ENCODE data around the gene PKNOX1.
"Not testable (repeated sequence)": the region's sequence is repeated elsewhere in the genome, so short reads cannot be mapped to it uniquely, and the experiment has no call there.

Gene PKNOX1

GRCh38 chr21:42986125-42986783 lies 11.9 kb downstream of the PKNOX1 start:
- no peak for DNase-seq

GRCh38 chr21:42988236-42988965 lies 14.0 kb downstream of the PKNOX1 start:
- DNase-seq, result no peak

DNA sequence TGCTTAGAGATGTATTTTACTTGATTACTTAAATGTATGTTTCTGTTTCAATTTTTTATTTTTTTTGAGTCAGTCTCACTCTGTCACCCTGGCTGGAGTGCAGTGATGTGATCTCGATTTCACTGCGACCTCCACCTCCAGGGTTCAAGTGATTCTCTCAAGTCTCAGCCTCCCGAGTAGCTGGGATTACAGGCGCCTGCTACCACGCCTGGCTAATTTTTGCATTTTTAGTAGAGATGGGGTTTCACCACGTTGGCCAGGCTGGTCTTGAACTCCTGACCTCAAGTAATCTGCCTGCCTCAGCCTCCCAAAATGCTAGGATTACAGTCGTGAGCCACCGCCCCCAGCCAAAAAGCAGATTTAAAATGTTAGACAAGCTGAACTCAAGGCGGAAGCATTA lies 15.0 kb downstream of the PKNOX1 start:
- DNase-seq, result not testable (repeated sequence)

- no peak for DNase-seq
These were observed 15.7 kb downstream of the PKNOX1 start for GRCh38 chr21:42989816-42990650.

GRCh38 chr21:42991992-42992740 lies 17.8 kb downstream of the PKNOX1 start:
- DNase-seq, result no peak

DNA sequence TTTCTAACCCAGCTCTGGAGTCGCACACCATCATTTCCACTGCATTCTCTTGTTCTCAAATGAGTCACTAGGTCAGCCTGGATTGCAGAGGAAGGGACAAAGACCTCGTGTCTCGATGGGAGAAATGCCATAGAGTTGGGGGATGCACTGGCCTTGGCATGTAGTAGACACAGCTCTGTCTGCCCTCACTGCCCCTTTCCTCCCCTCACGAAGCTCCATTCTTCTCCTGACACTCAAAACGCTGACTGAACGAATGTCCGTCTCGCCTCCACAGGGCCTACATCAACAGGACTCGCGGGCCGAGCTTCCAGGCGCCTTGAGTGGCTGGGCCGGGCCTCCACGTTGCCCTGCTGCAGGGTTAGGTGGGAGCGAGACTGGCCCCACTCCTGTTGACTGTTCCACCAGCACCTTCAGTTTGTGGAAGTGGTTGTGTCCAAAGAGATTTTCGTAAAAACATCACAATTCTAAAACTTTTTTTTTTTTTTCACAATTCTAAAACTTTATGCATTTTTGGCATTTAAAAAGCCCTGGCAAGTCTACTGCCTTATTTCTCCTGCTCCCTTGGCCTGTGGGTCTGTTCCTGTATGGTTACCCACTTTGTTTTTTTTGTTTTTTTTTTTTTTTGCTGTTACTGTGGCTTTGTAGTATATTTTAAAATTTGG lies 18.8 kb downstream of the PKNOX1 start:
- DNase-seq, result no peak

GRCh38 chr21:42997053-42997452 lies 22.7 kb downstream of the PKNOX1 start:
- DNase-seq, result no peak

- not testable (repeated sequence) for DNase-seq
These were observed 23.6 kb downstream of the PKNOX1 start for GRCh38 chr21:42997983-42998382.

- not testable (repeated sequence) for DNase-seq
These were observed 24.8 kb downstream of the PKNOX1 start for GRCh38 chr21:42999152-42999551.

DNA sequence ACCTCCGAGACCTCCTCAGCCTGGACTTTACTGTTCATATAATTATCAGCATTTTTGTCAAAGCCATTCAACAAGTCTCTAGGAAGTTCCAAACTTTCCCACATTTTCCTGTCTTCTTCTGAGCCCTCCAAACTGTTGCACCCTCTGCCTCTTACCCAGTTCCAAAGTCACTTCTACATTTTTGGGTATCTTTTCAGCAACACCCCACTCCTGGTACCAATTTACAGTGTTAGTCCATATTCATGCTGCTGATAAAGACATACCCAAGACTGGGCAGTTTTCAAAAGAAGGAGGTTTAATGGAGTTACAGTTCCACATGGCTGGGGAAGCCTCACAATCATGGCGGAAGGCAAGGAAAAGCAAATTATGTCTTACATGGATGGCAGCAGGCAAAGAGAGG lies 25.7 kb downstream of the PKNOX1 start:
- not testable (repeated sequence) for DNase-seq

- DNase-seq, result no peak
These were observed 27.0 kb downstream of the PKNOX1 start for GRCh38 chr21:43001316-43001715.

GRCh38 chr21:43004926-43005325 lies 30.6 kb downstream of the PKNOX1 start:
- DNase-seq, result no peak

- no peak for DNase-seq
These were observed 31.3 kb downstream of the PKNOX1 start for GRCh38 chr21:43005635-43006034.

GRCh38 chr21:43006051-43006873 lies 31.9 kb downstream of the PKNOX1 start:
- not testable (repeated sequence) for DNase-seq

GRCh38 chr21:43006874-43007208 lies 32.5 kb downstream of the PKNOX1 start:
- DNase-seq, result no peak

- no peak for DNase-seq
These were observed 38.2 kb downstream of the PKNOX1 start for GRCh38 chr21:43012596-43012995.

DNA sequence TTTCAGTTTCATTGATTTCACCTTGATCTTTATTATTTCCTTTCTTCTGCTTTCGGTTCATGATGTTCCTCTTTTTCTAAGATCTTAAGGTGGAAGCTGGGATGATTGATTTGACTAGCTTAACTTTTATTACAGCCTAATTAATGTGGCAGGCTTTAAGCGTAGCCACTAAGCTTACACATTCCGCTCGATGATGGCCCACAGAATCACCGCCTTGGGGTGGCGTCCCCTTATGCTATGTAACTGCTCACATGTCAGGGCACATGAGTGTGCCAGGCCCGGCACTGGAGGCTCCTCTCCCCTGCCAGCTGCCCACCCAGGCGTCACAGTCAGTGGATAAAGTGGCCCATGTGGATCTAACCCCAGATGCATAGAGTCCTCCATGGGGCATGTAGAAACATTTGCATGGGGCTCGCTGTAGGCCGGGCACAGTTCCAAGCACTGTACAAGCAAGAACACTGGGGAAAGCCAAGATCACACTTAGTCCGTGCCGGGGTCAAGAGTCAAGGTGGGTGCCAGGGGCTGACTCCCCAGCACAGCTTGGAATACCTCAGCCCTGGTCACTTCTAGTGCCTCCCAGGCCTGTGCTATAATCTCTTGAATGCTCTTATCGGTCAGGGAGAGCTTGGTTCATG lies 41.7 kb downstream of the PKNOX1 start:
- DNase-seq, result no peak

DNA sequence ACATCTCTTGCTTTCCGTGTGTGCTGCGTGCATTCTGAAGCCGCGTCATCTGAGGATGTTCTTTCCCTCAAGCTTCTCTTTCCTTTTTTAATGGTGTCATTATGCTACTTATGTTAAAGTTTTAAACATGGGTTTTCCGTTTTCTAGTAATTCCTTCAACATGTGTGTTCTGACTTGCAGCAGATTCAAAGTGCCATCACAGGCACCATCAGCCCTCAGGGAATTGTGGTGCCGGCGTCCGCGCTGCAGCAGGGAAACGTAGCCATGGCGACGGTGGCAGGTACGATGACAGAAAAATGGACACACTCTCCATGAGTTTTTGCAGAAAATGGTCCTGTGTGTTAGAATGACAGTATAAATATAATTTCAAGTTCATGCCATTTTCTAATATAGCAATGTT lies 42.4 kb downstream of the PKNOX1 start:
- no peak for DNase-seq

- no peak for DNase-seq
These were observed 44.2 kb downstream of the PKNOX1 start for GRCh38 chr21:43018519-43018918.

DNA sequence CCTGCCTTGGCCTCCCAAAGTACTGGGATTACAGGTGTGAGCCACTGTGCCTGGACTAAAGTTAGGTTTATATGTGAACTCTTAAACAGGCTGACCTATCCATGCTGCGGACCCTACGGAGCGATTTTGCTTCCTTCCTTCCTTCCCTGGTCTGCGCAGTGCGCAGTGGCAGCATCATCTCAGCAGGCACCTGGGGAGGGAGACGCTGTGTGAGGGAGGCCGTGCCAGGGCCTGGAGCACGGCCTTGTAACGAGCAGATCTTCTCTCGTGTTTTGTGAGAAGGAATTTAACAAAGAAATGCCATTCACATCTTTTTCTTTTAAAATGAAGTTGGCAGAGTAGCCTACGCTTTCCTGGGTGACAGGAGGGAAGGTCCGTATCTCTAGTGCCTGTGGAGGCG lies 45.8 kb downstream of the PKNOX1 start:
- no peak for DNase-seq

- no peak for DNase-seq
These were observed 46.4 kb downstream of the PKNOX1 start for GRCh38 chr21:43020771-43021170.
